Hepatocyte (in vitro differentiated cells): ENCODE results near the gene RNF32.

Experiments used
- CTCF ChIP-seq: fragments of 200-600 bp; sonication (generic); IDR thresholded peaks from 2 replicates; pipeline ENCODE4 v1.5.1; 2016; ENCODE audit warnings: antibody characterized with exemption, mild to moderate bottlenecking; ENCODE audit not compliant: poor library complexity
- EZH2phosphoT487 ChIP-seq: fragments of 200-600 bp; sonication (generic); IDR thresholded peaks from one replicate; pipeline ENCODE4 v1.6.1; 2018; ENCODE audit warnings: antibody characterized with exemption, mild to moderate bottlenecking, low read depth, moderate library complexity; ENCODE audit not compliant: unreplicated experiment, severe bottlenecking

- TF ChIP-seq CTCF, result no peak
- TF ChIP-seq EZH2phosphoT487, result no peak
Measured at GRCh38 chr7:156608173-156608478, 32.4 kb upstream of the RNF32 start.
